ENCODE results near the gene STRN. TPM values are rescaled to one million over a fixed set of nuclear protein-coding genes. Genes with fewer than 3 reads are reported as not detected.
A peak's percentile ranks its signal among the peaks of the same experiment; 100 is the strongest.

Gene STRN
- total RNA-seq, 1 donor from 2014 or later: 33.1 TPM

- no peaks in the 10 kb centered on the region for H3K36me3 ChIP-seq
- intact Hi-C loops (cut with DNase I): no loop called here
- H3K4me3 ChIP-seq: no peak overlapping the region
- no peak for DNase-seq
- ATAC-seq: no peak
- no peaks in the 10 kb centered on the region for H3K4me1 ChIP-seq
- no peak overlapping the region for H3K27ac ChIP-seq
- H3K9me3 ChIP-seq: no peaks in the 10 kb centered on the region
- no peak for TF ChIP-seq CTCF (IDR thresholded peaks at IDR 0.05)
- H3K27me3 ChIP-seq: no peaks in the 10 kb centered on the region
Observed at GRCh38 chr2:36805635-36806224, 160.6 kb downstream of the STRN start.

GRCh38 chr2:36802952-36803351 lies 163.4 kb downstream of the STRN start:
- H3K36me3 ChIP-seq: no peaks in the 10 kb centered on the region
- intact Hi-C loops (cut with DNase I): no loop called here
- TF ChIP-seq CTCF (IDR thresholded peaks at IDR 0.05): no peak
- no peak overlapping the region for H3K4me3 ChIP-seq
- H3K27ac ChIP-seq: no peak overlapping the region
- H3K9me3 ChIP-seq: no peaks in the 10 kb centered on the region
- H3K27me3 ChIP-seq: no peaks in the 10 kb centered on the region
- ATAC-seq (no peak), DNase-seq (no peak)
- no peaks in the 10 kb centered on the region for H3K4me1 ChIP-seq

GRCh38 chr2:36801088-36801487 lies 165.2 kb downstream of the STRN start:
- ATAC-seq: no peak
- H3K27me3 ChIP-seq: no peaks in the 10 kb centered on the region
- no peak for TF ChIP-seq CTCF (IDR thresholded peaks at IDR 0.05)
- no peaks in the 10 kb centered on the region for H3K36me3 ChIP-seq
- H3K27ac ChIP-seq: no peak overlapping the region
- no peak for DNase-seq
- no peak overlapping the region for H3K4me3 ChIP-seq
- H3K4me1 ChIP-seq: no peaks in the 10 kb centered on the region
- intact Hi-C loops (cut with DNase I): no loop called here
- no peaks in the 10 kb centered on the region for H3K9me3 ChIP-seq

- Histone ChIP-seq H3K36me3 (no peaks in the 10 kb centered on the region), H3K4me3 (no peak overlapping the region), H3K9me3 (no peaks in the 10 kb centered on the region), H3K27ac (no peak overlapping the region), H3K27me3 (no peaks in the 10 kb centered on the region), H3K4me1 (no peaks in the 10 kb centered on the region)
- no peak for DNase-seq
- peak; percentile 63 for ATAC-seq
- intact Hi-C loops (cut with DNase I): no loop called here
- TF ChIP-seq CTCF (IDR thresholded peaks at IDR 0.05): no peak
Observed at GRCh38 chr2:36800381-36800780, 166.0 kb downstream of the STRN start.

GRCh38 chr2:36798724-36799123 lies 167.6 kb downstream of the STRN start:
- Histone ChIP-seq H3K36me3 (no peaks in the 10 kb centered on the region), H3K27me3 (no peaks in the 10 kb centered on the region), H3K27ac (no peak overlapping the region), H3K4me3 (no peak overlapping the region), H3K9me3 (no peaks in the 10 kb centered on the region), H3K4me1 (no peaks in the 10 kb centered on the region)
- DNase-seq: no peak
- no peak for ATAC-seq
- no peak for TF ChIP-seq CTCF (IDR thresholded peaks at IDR 0.05)
- intact Hi-C loops (cut with DNase I): no loop called here

Data from upper lobe of right lung (tissue), 1 donor.